Breast epithelium (tissue), 3 donors: ENCODE data around the gene CTIF.

Experiments used
- CTCF ChIP-seq, 3 donors: fragments of 450-650 bp; IDR thresholded peaks; one replicate each; pipeline ENCODE4 v1.5.1; 2016 to 2017; ENCODE audit warnings: antibody characterized with exemption in 3 of 3, mild to moderate bottlenecking in 3 of 3, moderate library complexity in 3 of 3
- POLR2A ChIP-seq: fragments of 450-650 bp; IDR thresholded peaks from one replicate; pipeline ENCODE4 v1.6.1; 2016; ENCODE audit warnings: antibody characterized with exemption, mild to moderate bottlenecking, moderate library complexity
- POLR2AphosphoS5 ChIP-seq, 3 donors: sonication (generic); formaldehyde crosslinking; IDR thresholded peaks; one replicate each; pipeline ENCODE4 v1.6.1; 2017; ENCODE audit warnings: antibody characterized with exemption in 3 of 3

DNA sequence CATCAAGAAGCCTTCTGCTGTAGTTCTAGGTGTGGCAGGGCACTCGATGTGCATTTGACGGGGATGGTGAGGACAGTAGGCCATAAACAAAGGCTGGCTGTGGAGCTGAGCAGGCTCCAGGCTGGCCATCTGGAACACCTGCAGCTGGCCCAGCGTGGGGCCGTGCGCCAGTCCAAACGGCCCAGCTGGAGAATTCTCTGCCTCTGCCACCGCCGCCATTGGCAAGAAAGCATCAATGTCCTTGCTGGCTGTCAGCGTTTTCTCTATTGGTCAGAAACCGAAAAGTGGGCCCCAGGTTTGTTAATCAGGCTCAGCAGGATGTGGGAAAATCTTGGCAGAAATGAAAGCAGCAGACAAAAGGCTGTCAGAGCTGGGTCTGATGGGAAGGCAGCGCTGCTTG, 24.0 kb upstream of the CTIF start:
- TF ChIP-seq CTCF (IDR thresholded peaks at IDR 0.05) (no peak), POLR2A (no peak), POLR2AphosphoS5 (IDR thresholded peaks at IDR 0.05) (no peak)
